GM12892 (cell line): ENCODE data around the gene CCSER2.
"Not testable (repeated sequence)": the region's sequence is repeated elsewhere in the genome, so short reads cannot be mapped to it uniquely, and the experiment has no call there.

Experiments used
- POLR2A ChIP-seq: IDR thresholded peaks from 2 replicates; pipeline ENCODE4 v1.6.1; 2011; ENCODE audit warnings: low read depth, low read length, control low read depth
- POLR2AphosphoS5 ChIP-seq: IDR thresholded peaks from 2 replicates; pipeline ENCODE4 v1.6.1; 2011; ENCODE audit warnings: low read depth, low read length, control low read depth
- TAF1 ChIP-seq: IDR thresholded peaks from 2 replicates; pipeline ENCODE4 v1.6.1; 2011; ENCODE audit warnings: low read depth, mild to moderate bottlenecking, control low read depth, low read length, borderline replicate concordance

GRCh38 chr10:84528526-84528925, 200.1 kb downstream of the CCSER2 start:
- TF ChIP-seq POLR2AphosphoS5, POLR2A, TAF1: not testable (repeated sequence)
